Stimulated activated CD4-positive, alpha-beta T cell treated with anti-CD3 and anti-CD28 coated beads, Interleukin-4, amount 100 ng/mL, for 4 hours (primary cell): Measurements from ENCODE around the gene ABCA4.

Experiments used
- DNase-seq, 2 experiments: peaks; one replicate each; pipeline ENCODE4 v3.0.0-alpha.2; 2020

ABCA4 gene

DNA sequence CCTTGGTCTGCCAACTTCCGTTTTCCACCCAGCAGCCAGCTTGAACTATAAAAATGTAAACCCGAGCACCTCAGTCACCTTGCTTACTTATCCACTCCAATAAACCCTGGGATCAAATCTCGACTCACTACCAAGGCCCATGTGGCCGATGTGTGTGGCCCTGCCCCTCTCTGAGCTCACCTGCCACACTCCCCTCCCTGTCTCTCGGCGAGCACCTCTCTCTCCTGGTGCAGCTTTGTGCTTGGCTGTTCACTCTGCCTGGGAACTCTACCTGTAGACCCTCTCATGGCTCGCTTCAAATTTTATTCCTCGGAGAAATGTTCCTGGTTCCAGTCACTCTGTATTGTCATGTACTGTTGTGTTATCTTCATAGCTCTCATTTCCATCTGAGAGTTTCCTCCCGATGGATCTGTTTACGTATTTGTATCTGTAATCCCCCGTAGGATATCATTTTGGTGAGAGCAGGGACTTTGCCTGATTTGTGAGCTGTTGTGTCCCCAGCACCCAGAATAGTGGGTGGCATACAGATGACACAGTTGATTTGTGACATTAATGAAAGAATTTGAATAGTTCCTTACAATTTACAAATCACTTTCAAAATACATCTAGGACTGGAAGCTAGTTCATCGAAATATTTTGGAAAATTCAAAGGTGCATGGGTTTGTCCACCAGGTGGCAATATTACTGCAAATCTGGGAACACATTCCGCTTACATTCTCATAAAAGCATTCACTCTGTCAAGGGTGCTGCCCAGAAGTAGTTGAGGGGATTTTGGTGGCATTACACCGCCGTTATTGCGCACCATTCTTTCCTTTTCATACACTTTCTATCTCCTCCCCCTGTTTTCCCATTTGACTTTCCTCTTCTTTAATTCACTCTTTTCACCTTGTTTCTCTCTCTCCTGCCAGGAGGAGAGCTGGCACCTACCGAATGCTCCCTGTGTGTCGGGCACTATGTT lies 95.3 kb downstream of the ABCA4 start:
- no peak for DNase-seq

DNA sequence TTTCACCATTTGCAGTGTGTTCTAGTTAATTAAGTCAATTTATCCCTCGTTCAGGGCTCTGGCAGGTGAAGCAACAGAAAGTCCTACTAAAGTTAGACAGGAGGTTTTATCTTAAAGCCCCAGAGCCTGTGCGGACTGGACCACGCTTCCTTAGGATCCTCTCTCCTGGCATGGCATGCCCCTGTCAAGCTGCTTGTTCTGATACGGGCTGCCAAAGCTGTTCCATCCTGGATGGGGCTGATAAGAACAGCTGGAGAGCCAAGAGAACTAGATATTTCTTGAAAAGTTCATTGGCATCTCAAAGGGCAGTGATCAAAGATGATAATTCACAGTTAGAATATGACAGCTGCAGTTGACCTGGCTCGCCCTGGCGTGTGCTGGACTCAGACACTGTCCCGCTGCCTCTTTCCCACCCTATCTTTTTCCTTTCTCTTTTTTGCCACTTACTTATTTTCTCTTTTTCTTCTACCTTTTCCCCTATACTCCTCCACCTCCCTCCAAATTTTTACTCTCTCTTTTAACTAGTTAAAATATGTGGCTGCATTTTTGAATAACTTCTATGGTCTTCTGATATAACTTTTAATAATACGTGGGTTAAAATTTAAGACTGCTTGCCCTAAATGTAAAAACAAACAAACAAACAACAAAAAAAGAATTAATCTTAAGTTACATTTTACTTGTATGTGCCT lies 96.7 kb downstream of the ABCA4 start:
- no peak for DNase-seq

DNA sequence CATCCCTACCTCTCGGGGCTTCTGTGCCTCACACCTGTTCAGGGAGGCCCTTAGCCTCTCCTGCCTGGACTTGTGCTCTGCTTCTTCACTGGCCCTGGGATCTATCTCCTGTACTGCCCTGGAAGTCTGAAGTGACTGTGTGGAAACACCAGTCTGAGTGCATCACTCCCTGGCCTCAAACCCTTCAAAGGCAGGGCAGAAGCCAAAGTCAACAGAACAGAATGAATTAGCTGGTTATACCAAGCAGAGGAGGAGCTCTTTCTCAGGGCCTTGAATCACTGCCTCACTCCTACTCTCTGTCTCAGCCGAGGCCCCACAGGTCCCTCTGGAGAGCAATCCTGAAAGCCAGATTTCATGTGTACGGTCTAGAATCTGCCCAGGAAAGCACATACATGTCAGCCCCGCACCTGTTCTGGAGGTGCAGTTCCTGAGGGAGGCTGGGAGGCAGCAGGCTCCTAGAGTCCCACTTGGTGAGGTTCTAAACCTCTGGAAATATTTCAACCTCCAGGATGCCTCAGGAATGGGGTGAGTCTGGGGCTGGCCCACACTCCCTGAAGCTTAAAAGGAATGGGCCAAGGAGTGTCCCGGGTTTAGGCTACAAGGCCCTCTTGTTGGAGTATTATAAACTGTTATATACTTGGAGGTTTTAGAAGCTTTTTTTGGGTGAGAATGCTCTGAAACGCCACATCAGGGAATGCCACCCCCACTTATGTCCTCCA lies 98.3 kb downstream of the ABCA4 start:
- no peak for DNase-seq

DNA sequence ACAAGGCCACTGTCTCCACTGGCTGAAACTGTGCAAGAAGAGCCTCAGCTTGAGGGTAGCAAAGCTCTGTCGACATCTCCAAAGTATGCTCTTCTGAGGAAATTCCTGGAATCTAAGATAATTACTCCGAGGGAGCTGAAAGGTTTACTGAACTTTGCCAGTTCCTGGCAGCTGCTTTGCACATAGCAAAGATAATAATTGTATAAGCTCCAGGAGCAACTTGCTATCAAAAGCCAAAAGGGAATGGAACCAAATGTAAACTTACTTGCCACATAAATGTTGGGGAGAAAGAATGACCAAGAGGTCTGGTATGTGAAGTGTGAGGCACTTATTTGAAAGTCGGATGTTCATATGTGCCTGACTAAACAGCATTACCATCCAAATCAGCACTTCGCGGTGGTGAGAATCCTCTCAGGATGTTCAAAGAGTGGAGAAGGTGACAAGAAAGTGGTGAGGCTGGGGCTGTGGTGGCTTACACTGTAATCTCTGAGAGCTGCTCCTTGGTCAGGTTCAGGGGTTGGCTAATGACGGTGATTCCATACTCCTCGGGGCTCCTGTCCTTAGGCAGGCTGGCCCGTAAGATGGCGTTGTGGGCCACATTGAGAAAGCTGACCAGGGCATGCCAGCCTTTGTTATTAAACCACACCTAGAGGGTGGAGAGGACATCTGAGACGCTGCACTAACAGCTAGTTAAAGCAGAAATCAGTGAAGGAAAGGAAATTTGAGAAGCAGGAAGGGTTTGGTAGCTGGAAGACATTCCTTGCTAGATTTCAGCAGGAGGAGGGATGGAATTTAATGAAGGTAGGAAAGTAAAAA lies 100.0 kb downstream of the ABCA4 start:
- DNase-seq = no peak

DNA sequence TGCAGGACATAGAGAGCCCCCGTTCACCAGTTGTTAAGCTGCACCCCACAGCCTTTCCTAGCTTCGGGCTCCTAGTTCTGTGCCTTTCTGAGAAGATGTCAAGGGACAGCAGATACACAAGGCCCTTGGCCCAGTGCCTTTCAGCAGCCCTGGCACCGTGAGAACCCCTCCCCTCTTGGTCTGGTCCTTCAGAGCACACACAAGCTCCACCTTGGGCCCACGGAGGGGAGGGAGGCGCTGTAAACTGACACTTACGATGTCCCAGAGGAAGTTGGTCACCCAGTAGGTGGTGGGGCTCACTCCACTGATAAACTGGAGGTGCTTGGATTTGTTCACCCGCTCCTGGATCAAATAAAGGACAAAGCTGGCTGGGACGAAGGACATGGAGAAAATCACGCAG lies 101.6 kb downstream of the ABCA4 start:
- no peak for DNase-seq

DNA sequence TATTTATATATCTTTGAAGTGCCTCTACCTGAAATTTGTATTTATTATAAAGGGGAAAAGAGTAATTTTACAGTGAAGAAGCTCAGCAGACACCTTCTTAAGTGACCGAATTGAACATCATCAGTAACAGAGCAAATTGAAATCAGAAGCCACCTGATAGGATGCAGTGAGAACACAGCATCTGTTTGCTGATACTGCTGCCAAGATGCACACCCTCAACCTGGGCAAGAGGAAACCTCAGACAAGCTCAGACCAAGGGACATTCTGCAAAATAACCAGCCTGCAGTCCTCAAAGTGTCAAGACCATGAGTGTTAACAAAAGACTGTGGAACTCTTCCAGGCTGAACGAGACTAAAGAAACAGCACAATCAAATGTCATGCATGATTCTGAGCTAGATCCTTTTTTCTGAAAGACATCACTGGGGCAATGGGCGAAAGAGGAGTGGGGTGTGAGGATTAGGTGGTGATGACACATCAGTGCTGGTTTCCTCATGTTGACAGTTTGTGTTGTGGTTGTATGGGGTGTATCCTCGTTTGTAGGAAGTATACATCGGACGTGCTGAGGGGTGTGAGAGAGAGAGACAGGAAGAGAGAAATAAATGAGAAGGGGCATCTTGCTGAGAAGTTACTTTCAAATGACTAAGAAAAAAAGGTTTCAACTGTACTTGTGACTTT lies 103.7 kb downstream of the ABCA4 start:
- no peak for DNase-seq

DNA sequence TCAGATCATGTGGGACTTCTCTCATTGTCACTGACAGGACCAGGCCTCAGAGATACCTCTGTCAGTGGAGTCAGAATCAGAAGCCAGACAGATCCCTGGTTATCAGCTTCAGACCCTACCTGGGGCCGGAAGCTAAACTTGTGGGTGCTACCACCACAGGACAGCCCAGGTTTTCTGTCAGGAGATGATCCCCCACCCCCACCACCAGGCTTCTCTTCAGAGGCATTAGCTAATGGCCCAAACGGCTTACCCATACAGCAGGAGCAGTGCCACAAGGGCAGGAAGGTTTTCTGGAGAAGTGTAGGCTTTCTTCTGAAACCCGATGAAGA lies 105.5 kb downstream of the ABCA4 start:
- DNase-seq = no peak

DNA sequence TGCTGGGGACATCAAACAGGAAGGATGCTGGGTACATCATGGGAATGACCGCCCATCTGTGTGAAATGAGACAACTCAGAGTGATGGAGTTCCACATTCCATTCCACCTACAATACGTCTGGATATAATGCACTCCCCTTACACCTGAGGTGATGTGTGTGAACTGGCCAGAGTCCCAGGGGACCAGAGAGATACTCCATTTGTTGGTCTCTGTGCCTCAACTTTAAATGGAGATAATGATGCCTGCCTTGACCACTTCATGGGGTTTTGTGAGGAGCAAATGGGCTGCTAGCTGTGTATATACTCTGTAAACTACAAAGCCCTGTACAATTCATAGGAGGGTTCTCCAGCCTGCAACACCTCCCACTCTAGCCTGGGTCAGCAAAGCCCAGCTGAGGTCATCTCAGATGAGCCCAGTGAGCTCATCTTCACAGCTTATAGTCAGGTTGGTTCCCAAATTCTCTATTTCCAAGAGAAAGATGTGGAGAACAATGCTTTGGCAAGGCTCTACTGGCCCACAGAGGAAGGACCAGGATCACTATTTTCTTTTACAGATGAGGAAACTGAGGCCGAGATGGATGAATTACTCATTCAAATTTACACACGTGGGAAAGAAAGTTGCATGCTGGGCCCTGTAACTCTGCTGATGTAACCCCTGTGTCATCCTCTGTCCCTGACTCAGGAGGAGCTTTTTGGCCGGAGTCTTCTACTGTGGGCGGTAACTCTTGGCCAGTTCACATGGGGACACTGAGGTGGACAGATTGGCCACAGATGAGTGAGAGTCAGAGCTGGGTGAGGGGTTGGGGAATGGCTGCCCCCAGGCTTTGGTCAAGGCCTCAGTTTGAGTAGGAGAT lies 106.1 kb downstream of the ABCA4 start:
- no peak for DNase-seq

DNA sequence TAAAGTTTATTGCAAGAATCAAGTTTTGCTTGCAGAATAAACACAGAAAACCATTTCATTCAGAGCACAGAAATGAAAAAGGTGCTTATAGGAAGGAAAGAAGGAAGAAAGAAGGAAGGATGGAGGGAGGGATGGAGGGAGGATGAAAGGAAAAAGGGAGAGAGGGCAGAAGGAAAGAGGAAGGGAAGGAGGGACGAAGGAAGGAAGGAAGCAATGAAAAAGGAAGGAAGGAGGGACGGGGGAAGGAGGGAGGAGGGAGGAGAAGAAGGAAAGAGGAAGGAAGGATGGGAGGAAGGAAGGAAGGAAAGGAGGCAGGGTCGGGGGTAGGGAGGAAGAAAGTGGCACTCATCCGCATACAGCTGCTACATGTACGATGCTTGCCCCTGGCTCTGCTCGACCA lies 106.9 kb downstream of the ABCA4 start:
- DNase-seq = no peak

DNA sequence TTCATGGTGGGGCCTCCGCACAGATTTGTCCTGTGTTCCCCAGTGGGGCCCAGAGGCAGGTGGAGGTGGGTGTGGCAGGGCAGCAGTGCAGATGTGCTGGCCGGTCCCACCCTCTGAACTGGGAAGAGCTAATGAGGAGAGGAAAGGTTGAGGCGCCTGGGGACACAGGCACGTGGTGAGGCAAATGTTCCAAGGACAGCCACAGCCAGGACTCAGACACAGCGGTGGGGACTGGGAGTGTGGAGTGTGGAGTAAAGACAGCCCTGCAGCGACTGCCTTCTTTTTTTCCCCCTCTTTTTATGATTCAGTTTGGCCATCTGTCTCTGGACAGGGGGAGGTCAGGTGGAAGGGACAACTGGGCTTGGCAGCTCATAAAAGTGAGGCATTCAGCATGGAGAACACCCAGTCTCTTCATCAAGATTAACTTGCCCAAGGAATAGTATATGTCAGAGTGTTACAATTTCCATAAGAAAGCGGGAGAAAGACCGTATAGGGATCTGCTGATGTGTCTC lies 107.5 kb downstream of the ABCA4 start:
- DNase-seq = no peak

DNA sequence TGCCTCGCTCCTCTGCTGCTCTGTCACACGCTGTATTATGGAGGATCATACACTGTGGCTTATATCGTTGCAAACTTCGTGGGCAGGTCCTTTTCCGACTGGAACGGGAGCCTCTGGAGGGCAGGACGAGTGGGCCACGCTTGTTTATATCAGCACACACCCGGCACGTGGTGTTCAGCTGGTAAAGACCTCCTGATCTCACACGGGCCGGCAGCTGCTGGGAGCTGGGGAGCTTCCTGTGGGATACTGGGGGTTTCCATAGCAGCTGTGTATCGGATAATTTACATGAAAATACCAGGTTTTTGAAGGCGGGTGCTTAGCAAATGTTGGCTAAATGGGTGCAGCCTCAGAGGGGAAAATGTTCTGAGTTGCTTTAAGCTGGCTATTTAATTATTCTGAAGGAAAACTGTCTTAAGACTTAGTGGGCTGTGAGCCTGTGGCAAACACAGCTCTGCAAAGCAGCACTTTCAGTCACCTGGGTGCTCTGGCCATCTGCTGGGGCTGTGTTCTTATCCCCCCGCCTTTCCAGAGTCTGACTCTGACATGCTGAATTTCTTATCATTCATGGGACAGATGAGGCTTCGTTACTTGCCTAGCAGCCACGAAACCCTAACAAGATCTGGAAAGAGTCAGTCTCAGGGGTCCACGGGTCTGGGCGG lies 108.1 kb downstream of the ABCA4 start:
- no peak for DNase-seq

DNA sequence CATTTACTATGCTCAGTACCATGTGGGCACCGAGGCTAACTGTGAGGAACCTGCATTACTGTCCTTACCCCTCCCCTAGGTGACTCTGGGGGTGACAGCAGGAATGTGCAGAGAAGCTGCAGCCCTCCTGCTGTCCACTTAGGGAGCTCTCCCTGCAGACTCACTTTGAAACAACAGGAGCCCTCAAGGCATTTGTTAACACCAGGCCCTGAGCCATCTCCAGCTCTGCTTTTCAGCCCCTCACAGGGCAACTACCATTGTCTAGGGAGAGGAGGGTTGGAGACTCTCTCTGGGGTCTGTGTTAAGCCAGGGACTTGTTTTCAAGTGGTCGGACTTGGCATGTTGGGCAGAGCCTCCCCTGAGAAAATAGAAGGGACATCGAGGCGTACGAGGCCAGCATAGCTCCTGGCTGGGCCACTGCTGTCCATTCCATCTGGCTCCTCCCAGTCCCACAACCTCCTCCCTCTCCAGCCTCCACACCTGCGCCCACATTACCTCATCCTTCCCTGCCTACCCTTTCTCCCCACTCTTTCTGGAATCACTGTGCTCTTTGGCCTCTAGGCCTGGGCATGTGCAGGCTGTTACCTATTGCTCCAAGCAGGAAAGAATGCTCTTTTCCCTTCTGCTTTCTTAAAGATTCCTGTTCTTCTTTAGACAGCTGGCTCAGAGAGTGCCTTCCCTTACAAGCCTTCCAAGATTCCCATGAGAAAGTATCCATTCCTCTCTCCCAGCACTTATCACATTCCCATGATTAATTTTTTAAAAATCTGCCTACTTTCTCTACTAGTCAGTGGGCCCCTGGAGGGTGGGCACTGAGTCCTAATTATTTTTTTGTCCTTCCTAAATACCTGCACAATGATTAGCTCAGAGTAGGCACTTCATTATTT lies 109.0 kb downstream of the ABCA4 start:
- DNase-seq = no peak

DNA sequence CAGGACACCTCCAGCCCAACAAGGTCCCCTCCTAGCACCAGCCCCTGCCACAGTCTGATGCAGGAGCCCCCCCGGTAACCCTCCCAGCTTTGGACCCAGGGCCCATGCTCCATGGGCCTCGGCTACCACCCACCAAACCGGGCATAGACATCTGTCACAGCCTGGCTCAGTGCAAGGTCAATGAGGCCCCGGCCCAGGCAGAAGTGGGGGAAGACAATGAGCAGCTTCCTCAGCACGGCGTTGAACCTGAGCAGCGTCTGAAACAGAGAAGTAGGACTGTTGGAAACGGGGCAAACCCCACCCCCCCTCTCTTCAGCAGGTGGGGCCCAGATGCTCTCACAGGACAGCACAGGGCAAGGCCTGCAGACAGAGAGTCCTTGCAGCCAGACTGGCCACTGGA lies 109.8 kb downstream of the ABCA4 start:
- DNase-seq = no peak

DNA sequence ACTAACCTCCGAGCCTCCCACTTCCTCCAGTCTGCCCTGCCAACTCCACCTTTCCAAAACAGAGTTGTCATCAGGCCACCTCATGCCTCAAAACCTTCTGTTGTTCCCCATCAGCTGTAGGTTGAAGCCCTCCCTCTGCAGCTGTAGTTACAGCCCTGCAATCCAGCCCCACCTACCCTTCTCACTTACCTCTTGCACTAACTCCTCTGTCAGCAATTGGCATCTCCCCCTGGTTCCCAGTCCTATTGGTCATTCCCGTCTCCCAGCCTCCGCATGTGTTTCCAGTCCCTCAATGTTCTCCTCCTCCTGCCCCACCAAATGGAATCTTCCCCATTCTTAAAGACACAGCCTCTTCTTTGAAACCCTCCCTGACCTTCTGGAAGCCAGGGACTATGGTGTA lies 111.6 kb downstream of the ABCA4 start:
- no peak for DNase-seq

DNA sequence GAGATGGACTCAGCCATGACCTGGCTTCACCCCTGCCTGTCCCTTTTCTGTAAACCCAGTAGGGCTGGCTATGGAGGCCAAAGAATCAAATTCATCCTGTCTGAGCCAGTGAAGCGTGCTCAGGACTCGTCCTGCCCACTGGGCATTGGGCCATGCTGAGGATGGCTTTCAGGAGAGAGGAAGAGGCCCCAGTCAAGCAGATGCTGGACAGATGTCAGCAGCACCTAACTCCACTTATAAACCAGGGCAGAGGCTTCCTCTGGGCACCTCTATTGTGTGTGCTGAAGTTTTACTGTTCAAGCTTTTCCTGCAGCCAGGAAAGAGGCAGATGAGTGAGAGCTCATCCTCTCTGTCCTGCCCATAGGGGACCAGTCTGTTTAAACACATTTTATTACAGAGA lies 114.3 kb downstream of the ABCA4 start:
- no peak for DNase-seq

DNA sequence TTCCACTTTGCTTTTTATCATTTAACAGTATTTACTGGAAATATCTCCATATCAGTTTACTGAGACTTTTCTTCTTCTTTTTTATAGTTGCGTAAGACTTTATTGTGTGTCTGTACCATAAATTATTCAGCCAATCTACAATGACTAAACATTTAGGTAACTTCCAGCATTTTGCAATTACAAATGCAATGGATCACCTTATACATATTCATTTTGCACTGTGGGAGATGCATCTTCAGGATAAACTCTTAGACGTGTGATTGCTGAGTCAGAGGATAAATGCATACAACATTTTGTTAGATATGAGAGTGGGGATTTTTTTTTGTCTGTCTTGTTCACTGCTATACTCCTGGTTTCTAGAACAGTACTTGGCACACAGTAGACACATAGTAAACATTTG lies 116.0 kb downstream of the ABCA4 start:
- no peak for DNase-seq

DNA sequence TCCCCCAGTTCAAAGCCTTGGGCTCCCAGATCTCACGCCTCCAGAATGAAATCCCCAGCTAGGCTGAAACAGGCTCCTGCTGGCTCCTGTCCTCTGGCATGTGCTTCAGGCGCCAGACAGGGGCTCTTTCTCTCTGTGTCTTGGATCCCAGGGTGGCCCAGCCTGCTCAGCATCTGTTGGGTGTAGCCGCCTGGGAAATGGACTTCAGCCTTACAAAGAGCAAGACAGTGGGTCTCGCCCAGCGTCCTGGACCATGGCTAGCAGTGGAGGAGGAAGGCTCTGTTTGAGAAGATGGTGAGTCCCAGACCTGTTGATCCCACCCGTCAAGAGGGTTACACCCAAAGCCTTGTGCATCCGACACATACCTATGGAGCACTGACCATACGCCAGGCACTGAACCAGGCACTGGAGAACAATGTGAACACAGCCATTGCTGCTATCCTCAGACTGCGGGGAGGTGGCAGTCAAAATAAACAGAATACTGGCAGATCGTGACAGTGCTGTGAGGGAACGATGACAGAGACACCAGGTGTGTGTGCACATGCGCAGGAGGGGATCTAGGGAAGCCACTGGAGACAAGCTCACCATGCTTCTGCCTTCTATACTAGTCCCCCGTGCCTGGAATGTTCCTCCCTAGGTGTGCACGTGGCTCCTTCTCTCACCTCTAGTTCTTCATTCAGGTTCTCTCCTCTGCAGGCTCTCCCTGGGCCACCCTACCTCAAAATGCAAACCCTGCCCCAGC lies 118.7 kb downstream of the ABCA4 start:
- DNase-seq = no peak

DNA sequence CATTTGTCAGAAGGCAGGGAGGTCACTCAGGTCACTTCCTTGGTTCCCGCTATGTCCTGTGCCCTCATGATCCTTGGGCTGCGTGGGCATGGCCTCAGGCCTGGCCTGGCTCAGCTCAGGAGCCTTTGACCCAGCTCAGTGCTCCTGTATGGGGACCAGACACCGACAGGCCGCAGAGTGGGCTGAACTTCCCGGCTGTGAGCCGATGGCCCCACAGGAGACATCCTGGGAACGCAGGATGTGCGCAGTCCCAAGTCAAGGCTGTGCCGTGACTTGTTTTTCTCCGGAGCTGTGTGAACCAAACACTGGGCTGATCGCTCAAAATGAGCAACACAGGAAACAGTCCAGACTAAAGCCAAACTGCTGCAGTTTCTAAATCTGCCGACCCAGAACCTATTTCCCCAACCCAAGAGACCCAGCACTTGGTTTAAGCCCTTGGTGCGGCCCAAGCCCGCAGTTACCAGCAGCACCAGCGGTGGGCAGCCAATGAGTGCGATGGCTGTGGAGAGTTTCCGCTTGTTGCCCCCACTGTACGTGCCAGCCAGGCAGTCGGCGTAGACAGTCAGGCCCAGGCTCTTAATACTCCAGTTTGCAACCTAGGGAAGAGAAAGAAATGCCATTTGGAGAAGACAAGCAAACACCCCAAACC lies 119.4 kb downstream of the ABCA4 start:
- no peak for DNase-seq
